Measurements from ENCODE around the gene BCL11B. TPM values are rescaled to one million over a fixed set of nuclear protein-coding genes. Genes with fewer than 3 reads are reported as not detected.

Gene BCL11B
- total and polyA plus RNA-seq, 2 donors from 2014 or later: 0.13 to 3.3 TPM

DNA sequence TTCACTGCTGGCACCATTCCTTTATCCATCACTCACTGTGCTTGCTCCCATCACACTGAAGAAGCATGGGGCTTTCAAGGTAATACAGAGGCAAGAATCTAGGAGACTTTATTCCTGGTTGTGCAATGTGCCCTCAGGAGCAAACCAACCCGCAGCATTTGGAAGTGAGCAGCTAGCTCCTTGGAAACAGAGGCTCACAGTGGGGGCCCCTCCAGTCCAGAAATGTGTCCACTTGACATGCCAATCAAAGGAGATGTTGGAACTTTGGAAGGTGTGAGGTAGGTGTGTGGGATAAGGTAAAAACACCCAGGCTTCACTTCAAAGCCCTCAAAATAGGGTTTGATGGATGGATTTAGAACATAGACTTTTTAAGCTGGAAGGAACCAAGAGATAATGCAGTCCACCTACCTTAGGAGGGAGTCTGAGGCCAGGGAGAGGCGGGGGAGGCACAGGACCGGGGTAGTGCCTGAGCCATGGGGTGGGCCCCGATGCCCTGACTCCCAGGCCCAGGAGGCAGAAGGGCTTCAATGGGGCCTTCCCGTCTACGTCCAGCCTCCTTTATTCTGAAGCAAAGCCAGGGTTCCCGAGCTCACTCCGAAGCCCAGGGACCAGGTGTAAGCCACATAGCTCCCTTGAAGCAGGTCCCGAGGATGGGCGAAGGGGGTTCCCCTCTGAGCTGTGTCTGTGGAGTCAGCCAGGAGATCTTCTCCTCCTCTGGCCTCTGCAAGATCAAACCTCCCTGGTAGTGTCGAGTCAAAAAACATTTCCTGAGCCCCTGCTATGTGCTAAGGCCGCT lies 17.6 kb upstream of the BCL11B start:
- Histone ChIP-seq H3K27ac (ENCODE audit: low read depth in 2 of 2, low read length in 2 of 2) (no peak overlapping the region), H3K9ac (ENCODE audit: low read length in 3 of 3) (no peak overlapping the region), H3K4me1 (ENCODE audit: control insufficient read depth in 2 of 3, insufficient read depth in 2 of 3, low read depth in 1 of 3, low read length in 3 of 3) (no peaks in the 10 kb centered on the region), H3K27me3 (ENCODE audit: control insufficient read depth, insufficient read depth, low read length) (no peaks in the 10 kb centered on the region), H3K36me3 (ENCODE audit: control insufficient read depth in 2 of 3, insufficient read depth in 3 of 3, low read length in 3 of 3) (no peaks in the 10 kb centered on the region), H3K4me3 (ENCODE audit: low read length in 3 of 3) (no peak overlapping the region), H3K9me3 (ENCODE audit: control insufficient read depth in 2 of 3, insufficient read depth in 1 of 3, low read length in 3 of 3) (no peaks in the 10 kb centered on the region)
- DNase-seq (no peak), FAIRE-seq (no peak)
- TF ChIP-seq, protein P1, sequence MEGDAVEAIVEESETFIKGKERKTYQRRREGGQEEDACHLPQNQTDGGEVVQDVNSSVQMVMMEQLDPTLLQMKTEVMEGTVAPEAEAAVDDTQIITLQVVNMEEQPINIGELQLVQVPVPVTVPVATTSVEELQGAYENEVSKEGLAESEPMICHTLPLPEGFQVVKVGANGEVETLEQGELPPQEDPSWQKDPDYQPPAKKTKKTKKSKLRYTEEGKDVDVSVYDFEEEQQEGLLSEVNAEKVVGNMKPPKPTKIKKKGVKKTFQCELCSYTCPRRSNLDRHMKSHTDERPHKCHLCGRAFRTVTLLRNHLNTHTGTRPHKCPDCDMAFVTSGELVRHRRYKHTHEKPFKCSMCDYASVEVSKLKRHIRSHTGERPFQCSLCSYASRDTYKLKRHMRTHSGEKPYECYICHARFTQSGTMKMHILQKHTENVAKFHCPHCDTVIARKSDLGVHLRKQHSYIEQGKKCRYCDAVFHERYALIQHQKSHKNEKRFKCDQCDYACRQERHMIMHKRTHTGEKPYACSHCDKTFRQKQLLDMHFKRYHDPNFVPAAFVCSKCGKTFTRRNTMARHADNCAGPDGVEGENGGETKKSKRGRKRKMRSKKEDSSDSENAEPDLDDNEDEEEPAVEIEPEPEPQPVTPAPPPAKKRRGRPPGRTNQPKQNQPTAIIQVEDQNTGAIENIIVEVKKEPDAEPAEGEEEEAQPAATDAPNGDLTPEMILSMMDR (IDR thresholded peaks at IDR 0.05; ENCODE audit: borderline replicate concordance, extremely low read depth, insufficient read depth): no peak
- intact Hi-C loops (cut with DNase I): no loop called here

DNA sequence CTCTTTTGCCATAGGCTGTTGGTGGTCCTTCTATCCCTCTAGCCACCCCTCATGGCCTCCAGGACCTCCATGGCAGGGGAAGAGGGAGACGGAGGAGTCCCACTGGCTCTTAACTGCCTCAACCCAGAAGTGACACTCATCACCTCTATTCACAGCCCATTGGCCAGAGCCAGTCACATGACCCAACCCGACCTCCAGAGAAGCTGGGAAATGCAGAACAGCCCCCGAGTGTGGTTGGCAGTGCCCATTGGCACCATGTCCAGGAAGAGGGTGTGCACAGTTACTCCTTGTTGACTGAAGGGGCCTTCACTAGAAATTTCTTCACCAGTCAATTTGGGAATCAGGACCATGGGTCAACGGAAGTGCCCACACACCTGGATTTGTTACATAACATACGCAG lies 17.0 kb upstream of the BCL11B start:
- FAIRE-seq (no peak), DNase-seq (no peak)
- no peaks in the 10 kb centered on the region for H3K36me3 ChIP-seq (ENCODE audit: control insufficient read depth in 2 of 3, insufficient read depth in 3 of 3, low read length in 3 of 3)
- H3K9me3 ChIP-seq (ENCODE audit: control insufficient read depth in 2 of 3, insufficient read depth in 1 of 3, low read length in 3 of 3): no peaks in the 10 kb centered on the region
- TF ChIP-seq, protein P1 (IDR thresholded peaks at IDR 0.05; ENCODE audit: borderline replicate concordance, extremely low read depth, insufficient read depth): no peak
- H3K9ac ChIP-seq (ENCODE audit: low read length in 3 of 3): no peak overlapping the region
- no peaks in the 10 kb centered on the region for H3K27me3 ChIP-seq (ENCODE audit: control insufficient read depth, insufficient read depth, low read length)
- H3K4me3 ChIP-seq (ENCODE audit: low read length in 3 of 3): no peak overlapping the region
- H3K4me1 ChIP-seq (ENCODE audit: control insufficient read depth in 2 of 3, insufficient read depth in 2 of 3, low read depth in 1 of 3, low read length in 3 of 3): no peaks in the 10 kb centered on the region
- H3K27ac ChIP-seq (ENCODE audit: low read depth in 2 of 2, low read length in 2 of 2): no peak overlapping the region
- intact Hi-C loops (cut with DNase I): no loop called here

DNA sequence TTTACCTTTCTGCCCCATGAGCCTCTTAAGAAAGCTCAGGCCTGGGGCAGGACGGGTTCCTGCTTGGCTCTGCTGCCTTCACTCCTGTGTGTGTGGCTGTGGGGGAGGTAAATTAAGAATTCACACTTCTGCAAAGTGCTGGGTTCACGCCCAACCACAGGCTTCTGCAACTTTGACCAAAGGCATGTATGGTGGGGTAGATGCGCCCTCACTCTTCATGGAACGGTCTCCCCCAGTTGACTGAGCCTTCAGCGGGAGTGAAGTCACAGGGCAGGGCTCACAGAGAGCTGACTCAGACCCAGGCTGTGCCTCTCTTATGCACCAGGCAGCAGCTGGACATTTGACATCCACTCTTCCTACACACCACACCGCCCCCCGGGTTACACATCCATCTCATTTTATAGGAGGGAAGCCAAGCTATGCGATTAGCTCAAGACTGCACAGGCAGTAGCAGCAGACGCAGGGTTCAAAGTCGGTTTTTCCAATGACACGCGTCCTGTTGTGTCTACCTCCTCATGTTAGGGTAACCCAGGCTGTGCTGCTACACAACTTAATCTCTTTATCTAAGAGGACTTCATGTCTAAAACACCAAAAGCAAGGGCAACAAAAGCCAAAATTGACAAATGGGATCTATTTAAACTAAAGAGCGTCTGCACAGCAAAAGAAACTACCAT lies 15.4 kb upstream of the BCL11B start:
- no peak for FAIRE-seq
- Histone ChIP-seq H3K4me1 (ENCODE audit: control insufficient read depth in 2 of 3, insufficient read depth in 2 of 3, low read depth in 1 of 3, low read length in 3 of 3) (no peaks in the 10 kb centered on the region), H3K9me3 (ENCODE audit: control insufficient read depth in 2 of 3, insufficient read depth in 1 of 3, low read length in 3 of 3) (no peaks in the 10 kb centered on the region), H3K27ac (ENCODE audit: low read depth in 2 of 2, low read length in 2 of 2) (no peak overlapping the region), H3K4me3 (ENCODE audit: low read length in 3 of 3) (no peak overlapping the region), H3K9ac (ENCODE audit: low read length in 3 of 3) (no peak overlapping the region), H3K27me3 (ENCODE audit: control insufficient read depth, insufficient read depth, low read length) (no peaks in the 10 kb centered on the region), H3K36me3 (ENCODE audit: control insufficient read depth in 2 of 3, insufficient read depth in 3 of 3, low read length in 3 of 3) (no peaks in the 10 kb centered on the region)
- DNase-seq: no peak
- TF ChIP-seq, protein P1 (IDR thresholded peaks at IDR 0.05; ENCODE audit: borderline replicate concordance, extremely low read depth, insufficient read depth): no peak
- intact Hi-C loops (cut with DNase I): no loop called here
